ENCODE measurements around the gene APBA2.

Gene APBA2

DNA sequence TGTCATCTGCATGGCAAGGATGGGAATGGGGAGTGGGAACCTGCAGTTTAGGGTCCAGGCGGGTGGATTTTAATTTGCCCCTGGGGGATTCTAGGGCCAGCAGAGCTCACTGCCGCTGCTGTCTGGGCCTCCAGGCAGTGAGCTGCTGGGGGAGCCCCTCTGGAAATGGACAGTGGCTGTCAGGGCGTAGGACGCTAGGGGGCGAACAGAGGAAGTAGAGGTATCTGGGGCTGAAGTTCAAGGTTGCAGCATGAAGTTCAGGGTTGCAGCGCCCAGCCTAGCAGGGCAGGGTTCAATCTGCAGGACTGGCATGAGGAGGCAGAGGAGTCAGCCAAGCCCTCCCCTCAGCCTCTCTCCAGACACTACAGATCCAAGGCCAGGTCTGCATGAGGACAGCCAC lies 49.5 kb downstream of the APBA2 start:
- peak in 2 of 3 donors; percentile 13 to 33 for DNase-seq (ENCODE audit: low read depth in 3 of 3)

DNA sequence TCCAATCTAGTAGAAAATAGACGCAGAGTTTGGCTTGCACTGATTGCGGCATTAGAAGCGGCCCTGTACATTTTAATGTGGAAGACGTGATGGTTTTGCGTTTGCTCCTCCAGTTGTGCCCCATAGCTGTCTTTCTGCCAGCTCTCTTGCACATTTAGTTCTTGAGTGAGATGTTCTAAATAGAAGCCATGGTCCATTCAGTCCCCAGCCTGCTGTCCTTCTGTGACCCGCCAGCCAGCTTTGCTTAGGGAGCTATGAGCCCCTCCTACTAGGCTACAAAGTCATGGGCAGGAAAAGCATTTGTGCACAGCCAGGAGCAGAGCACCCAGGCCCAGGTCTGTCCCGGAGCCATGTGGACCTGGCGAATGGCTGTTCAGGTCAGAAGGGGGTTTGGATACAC lies 50.3 kb downstream of the APBA2 start:
- DNase-seq (ENCODE audit: low read depth in 3 of 3), result no peak

DNA sequence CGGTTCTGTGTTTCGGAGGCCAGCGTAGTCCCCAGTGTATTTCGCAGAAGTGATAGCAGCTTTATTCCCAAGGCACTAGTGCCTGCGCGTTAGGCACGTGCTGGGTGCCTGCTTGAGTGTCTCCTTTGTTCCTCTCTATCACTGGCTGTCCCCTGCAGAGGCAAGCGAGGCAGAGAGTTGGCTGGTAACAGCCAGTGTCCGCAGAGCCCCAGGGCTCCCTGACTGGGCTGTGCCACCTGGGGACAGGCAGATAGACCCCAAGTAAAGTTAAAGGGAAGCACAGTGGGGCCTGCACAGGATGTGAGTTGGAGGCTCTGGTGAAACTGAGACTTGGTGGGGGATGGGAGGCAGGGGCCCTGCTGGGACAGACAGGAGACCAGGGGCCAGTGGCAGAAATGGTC lies 50.7 kb downstream of the APBA2 start:
- no peak for DNase-seq (ENCODE audit: low read depth in 3 of 3)

DNA sequence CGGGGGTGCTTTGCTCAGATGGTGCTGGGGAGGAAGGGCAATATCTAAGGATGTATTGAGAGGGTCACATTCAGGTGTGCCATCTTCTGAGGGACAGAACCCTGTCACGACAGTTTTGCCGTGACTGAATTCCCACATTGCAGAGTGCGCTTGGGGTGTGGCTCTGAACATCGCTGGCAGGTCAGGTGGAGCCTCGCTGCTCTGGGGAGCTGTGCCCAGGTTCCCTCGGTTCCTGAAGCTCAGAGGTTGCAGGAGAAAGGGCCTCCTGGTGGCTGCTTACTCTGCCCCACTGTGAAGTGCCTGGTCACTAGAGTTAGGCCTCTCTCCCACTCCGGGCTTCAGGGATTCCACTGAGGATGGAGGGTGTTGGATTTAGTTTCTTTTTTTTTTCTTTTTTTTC lies 51.5 kb downstream of the APBA2 start:
- DNase-seq (ENCODE audit: low read depth in 3 of 3), result no peak

DNA sequence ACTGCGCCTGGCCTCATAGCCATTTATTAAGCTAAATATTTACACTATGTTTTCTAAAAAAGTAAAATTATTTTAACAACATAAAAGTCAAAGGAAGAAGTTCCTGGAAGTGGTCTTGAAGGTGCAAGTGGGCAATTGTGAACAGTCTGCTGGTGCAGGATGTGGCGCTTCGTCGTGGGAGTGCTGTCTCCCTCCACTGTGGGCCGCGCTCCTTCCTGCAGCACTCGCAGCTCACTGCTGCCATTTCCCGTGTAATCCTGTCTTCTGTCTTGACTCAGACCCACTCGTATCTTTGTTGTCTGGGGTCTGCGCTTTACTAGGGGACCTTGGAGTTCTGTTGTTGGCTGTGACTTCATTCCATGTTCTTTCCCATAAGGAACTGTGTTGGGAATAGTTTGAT lies 56.3 kb downstream of the APBA2 start:
- DNase-seq (ENCODE audit: low read depth in 3 of 3), result no peak

DNA sequence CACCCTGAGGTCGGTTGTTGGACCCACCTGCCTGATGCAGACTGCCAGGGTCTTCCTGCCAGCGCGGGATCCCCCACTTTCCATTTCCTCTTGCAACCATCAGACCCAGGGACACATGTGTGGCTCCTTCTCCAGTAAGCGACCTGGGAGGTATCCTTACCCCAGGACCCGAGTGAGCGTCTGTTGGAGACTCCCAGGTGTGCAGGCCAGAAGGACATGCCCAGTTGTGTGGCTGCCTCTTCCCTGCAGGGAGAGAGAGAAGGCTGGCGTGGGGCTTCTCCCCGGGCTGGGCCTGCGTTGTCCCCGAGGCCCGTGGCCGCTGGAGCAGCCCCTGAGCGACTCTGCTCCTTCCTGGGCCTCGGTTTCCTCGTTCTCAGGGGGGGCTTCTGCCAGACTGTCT lies 56.8 kb downstream of the APBA2 start:
- no peak for DNase-seq (ENCODE audit: low read depth in 3 of 3)

DNA sequence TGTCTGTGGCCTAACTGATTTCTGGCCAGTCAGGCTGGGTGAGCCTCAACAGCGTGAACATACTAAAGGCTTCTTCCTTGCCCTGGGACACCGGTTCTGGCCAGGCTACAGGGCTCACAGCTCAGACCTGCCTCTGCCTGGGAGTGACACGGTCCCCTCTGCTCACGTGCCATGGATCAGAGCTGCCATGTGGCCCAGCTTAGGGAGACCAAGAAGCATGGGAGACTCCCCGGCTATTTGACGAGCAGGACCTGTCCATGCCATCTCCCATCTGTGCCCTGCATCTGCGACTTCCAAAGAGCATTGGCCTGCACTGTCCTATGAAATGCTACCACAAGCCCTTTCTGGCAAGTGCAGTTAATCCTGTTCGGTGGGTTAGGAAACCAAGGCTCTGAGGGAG lies 57.4 kb downstream of the APBA2 start:
- no peak for DNase-seq (ENCODE audit: low read depth in 3 of 3)

DNA sequence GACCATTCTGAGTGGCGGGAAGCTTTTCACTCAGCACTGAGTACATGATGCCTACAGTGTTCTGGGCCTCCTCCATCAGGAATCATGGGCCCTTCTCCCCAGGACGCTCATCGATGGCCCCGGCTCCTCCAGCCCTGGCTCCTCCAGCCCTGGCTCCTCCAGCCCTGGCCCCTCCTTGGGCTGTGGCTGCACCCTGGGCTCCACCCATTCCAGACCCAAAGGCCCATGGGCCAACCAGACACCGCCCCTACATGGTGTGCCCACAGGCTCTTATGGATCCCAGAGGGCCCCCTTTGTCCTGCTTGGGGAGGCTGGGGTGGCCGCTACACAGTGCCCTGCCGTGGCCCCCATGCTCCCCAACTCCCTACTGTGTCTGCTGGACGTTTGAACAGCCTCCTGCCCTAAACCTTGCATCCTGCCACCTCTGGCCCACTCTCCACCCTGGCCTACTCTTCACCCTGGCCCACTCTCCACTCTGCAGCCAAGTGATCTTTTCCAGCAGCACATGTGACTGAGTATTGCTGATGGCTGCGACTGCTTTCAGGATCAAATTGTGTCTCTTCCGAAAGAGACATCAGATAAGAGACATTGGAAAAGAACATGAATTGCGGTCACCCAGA lies 57.9 kb downstream of the APBA2 start:
- DNase-seq (ENCODE audit: low read depth in 3 of 3), result no peak

DNA sequence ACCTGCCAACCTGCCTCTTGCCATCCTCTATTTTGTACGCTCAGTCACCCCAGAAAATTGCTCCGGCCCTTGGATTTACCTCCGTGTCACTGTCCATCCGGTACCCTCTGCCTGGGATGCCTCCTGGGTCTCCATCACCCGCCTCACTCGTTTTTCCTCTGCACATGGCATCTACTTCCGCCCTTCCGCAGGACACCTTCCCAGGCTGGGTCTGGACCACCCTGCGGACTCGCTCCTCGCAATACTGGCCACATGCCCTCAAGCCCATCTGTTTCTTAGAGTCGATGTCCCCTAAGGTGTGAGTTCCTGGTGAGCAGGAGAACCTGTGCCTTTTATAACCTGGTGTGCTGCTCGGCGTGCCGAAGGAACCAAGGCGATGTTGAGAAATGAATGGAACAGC lies 58.5 kb downstream of the APBA2 start:
- DNase-seq (ENCODE audit: low read depth in 3 of 3), result no peak

DNA sequence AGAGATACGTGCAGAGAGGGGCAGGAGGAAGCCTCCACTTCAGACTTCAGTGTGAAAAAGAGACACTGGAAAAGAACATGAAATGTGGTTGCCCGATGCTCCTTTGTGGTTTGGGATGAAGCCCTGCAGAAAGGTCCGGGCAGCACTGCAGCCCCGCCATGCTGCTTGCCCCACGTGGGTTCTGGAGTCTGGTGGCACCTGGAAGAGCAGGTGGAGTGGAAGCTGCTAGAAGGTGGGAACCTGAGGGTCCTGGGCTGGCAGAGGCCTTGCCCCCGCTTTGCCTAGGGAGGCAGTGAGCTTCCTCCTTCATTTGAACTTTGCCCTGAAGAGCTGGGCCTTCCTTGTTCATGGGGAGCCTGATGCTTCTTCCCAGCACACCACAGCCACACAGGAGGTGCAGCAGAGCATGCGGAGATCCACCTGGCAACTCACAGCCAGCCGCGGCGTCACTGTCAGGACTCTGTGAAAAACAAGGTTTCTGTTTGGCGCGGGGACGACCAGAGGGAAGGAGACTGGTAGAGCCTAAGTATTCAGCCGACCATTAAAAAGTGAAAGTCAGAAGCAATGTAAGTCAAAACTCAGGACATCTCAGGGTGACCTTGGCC lies 59.0 kb downstream of the APBA2 start:
- DNase-seq (ENCODE audit: low read depth in 3 of 3), result no peak

DNA sequence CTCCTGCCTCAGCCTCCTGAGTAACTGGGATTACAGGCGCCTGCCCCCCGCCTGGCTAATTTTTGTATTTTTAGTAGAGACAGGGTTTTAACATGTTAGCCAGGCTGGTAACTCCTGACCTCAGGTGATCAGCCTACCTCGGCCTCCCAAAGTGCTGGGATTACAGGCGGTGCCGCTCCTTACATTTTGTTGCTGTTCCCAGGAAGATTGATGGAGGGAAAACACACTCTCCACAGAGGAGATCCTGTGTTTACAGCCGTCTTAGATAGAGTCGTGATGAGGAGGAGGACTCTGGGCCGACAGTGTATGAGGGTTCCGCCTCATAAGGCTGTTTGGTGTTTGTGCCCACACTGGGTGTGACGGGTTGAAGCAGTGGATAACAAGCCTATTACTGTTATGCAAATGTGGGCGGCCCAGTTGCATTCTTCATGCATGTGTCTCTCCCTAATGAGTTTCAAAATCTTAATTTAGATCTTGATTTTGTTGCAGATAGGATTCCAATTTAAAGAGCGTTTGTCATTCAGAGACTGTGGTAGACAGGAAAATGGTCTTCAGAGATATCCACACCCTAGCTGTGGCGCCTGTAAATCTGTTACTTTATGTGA lies 60.0 kb downstream of the APBA2 start:
- DNase-seq (ENCODE audit: low read depth in 3 of 3), result no peak

DNA sequence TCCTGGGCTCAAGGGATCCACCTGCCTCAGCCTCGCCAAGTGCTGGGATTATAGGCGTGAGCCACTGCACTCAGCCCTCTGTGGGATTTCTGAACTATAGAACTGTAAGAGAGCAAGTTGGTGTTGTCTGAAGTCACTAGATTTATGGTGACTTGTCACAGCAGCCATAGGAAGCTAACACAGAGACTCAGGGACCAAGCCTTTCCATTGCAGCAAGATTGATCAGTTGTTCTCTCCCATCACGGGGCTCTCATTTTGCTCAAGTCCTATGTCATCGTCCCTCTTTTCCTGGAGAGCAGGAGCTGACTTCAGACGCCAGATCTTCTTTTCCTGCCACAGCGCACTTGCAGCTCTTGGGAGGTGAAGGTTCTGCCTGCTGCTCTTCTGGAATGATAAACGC lies 61.0 kb downstream of the APBA2 start:
- DNase-seq (ENCODE audit: low read depth in 3 of 3), result no peak

DNA sequence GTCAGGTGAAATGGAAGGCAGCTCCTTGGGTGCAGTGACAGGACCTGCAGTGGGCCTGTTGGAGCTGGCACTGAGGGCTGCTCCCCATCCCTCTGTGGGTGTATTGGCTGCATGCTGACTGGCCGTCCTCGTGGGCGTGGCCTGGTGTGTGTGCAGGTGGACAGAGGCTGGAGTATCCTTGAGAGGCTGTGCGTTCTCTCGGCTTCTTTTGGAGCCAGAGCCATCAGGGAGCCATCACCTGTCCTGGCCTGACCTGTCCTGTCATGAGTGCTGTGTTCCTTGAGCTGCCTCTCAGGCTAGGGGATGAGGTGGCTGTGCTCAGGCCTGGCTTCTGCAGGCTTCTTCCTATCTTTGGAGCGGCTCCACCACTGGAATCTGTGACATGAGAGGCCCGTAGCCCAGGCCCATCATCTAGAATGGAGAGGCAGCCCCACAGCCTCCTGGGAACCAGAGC lies 61.5 kb downstream of the APBA2 start:
- no peak for DNase-seq (ENCODE audit: low read depth in 3 of 3)

DNA sequence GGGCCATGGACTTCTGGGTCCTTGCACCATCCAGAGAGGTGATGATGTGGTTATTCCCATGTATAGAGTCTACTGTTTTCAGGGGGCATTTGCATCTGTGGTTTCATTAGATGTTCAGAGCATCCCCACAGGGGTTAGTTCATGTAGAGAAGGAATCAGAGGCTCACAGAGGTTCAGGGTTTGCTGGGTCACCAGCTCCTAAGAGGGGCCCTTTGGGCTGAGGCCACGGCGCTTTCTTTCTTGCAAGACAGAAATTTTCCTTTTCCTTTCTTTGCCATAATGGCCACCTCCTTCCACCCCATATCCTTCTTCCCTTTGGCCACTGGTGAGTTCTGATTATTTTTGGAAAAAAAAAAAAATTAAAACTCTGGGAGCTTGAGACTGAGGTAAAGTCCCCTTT lies 62.3 kb downstream of the APBA2 start:
- no peak for DNase-seq (ENCODE audit: low read depth in 3 of 3)

DNA sequence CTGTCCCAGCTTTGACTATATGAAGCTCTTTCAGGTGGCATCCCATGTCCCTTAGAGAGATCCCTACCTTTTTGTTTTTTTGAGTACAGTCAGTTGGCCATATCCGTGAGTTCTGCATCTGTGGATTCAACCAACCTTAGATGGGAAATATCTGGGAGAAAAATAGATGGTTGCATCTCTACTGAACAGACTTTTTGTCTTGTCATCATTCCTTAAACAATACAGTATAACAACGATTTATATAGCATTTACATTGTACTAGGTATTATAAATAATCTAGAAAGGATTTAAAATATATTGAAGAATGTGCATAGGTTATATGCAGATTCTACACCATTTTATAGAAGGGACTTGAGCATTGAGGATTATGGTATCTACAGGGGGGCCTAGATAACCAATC lies 65.1 kb downstream of the APBA2 start:
- no peak for DNase-seq (ENCODE audit: low read depth in 3 of 3)

DNA sequence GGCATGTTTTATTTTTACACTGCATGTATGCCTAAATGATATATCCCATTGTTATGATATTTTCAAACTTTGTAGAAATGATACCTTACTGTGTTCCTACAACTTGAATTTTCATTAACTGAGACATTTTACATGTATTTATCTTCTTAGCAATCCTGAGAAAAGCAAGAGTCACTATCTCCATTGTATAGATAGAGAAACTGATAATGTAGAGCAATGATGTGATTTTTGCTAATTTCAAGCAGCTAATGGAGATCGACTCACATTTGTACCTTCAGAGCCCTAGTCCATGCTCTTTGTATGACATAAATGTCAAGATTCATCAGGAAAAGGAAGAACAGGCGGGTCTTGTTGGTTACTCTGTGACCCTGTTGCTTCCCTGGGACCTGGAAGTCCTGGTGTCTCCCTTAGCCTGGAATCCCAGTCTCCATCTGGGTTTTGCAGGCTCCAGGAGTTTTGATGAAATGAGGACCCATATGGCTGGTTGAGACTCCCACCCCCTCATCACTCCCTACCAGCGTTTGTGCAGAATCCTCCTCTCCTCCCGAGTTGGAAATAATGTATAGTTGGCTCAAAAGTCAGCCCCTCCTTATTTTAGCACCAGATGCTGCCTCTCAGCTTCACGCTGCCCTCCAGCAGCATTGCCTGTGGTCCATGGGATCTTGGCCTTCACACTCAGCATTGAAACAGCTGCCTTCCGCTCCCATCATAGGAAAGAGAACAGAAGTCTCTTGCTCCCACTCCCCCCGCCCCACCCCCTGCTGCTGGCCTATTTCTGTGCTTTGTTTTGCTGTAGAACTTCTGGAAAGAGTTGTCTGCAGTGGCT lies 67.1 kb downstream of the APBA2 start:
- DNase-seq (ENCODE audit: low read depth in 3 of 3), result no peak

DNA sequence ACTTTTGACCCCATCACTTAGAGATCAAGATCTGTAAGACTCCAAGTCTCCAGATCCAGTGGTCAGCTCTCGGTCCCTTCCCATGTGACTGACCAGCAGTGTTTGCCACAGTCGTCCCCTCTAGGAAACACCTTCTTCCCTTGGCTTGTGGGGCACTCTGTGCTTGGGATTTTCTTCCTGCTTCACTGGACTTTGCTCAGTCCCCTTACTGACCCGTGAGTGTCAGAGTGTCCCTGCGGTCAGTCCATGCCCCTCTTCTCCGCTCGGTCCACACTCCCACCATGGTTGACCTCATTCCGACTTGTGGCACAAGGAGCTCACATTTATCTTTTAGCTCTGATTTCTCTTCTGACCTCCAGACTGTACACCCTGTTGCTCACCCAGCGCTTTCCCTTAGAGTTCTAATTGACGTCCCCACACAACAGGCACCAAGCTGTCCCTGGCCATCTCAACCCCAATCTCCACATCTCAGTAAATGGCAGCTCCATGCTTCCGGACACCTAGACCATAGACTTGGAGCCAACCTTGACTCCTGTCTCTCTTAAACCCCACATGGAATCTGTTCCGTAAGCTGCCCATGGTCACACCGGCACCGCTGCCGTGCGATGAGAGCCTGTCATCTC lies 67.9 kb downstream of the APBA2 start:
- no peak for DNase-seq (ENCODE audit: low read depth in 3 of 3)

DNA sequence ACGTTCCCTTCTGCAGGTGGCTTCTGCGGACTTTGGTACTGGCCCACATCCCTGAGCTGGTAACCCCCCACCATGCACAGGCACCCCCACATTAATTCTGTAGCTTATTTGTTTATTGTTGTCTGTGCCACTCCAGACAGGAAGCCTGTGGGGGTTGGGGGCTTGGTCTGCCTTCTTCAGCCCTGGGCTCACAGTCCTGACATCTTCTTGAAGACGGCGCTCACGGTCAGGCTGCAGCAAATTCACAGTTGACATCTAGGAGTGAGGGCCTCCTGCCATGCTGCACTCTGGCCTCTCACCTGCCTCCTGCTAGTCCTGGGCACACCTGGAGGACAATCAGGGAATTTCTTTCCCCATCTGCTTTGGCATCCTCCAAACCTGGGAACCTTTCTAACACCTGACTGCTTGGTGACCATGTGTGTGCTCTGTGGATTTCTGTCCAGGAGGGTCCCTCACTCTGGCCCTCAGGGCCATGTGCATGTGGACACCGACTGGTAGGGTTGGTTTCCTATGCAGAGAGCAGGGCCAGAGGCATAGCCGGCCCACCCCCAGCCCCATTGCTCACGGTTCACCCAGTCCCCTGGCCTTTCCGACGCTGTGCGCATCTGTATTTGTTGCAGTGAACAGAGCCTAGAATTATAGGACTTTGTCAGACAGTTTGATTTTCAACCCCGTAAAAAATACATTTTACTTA lies 68.8 kb downstream of the APBA2 start:
- DNase-seq (ENCODE audit: low read depth in 3 of 3), result no peak

DNA sequence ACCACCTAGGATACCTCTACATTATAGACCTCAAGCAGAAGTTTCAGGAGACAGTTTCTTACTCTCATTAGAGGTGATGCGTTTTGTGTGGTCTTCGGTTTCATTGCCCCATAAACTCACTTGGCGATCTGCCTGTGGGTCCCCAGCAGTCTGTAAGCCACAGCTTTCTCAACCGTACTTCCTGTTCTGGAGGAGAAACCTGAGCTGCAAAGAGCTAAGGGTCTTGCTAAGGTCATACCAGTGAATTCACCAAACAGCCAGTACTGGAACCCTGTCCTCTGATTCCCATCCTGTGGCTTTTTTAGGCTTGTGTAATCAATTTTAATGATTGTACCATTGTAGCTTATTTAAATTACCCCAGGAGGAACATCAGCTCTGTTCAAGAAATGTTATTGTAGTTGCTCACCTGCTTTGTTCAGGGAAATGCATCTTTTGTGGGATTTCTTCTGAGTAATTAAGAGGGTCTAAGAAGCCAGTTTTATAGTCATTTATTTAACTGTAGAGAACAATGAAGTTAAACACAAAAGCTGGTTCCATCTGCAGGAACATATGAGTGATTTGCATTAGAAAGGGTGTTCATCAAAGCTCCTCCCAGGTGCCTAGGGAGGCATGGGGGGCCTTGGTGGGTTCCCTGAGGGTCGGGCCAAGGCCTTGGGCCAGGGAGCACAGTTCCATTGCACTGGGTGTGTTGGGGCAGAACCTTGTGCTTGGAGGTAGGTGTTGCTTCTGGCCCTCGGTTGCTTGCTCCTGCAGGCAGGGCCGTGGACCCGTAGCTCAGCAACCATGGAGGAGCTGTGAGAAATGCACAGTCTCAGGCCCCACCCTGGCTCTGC lies 69.6 kb downstream of the APBA2 start:
- no peak for DNase-seq (ENCODE audit: low read depth in 3 of 3)

DNA sequence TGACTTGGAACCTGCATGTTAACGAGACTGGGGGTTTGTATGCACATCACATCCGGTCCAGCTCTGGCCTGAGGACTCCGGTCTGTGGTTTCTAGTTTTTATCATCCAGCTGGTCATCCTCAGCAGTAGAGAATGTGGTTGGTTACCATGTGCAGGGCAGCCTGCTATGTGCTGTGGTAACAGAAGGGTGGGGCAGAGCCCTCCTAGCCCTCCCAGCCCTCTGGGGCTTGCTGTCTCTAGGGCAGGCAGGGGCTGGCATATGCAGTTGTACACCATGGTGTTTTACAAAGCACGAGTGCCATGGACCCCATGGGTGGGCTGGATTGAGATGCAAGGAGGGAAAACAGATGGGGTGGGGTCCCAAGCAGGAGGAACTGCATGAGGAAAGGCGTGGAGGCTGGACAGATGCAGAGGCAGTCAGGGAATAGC lies 70.2 kb downstream of the APBA2 start:
- DNase-seq (ENCODE audit: low read depth in 3 of 3), result no peak

DNA sequence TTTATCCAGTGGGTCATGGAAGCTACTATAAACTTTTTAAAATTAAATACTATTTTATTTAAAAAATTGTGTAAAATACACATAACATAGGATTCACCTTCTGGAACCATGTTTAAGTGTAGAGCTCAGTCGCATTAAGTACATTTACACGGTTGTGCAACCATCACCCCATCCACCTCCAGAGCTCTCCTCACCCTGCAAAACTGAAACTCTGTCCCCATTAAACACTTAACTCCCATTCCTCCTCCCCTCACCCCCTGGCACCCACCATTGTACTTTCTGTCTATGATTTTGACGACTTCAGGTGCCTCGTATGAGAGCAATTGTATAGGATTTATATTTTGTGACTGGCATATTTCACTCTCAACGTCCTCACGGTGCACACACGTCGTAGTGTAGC lies 70.7 kb downstream of the APBA2 start:
- no peak for DNase-seq (ENCODE audit: low read depth in 3 of 3)

Data from stimulated activated CD4-positive, alpha-beta T cell treated with anti-CD3 and anti-CD28 coated beads, TNF-alpha, amount 100 ng/mL, for 48 hours (primary cell).